SU-DHL-6 (cell line): ENCODE measurements around the gene BAX.
A peak's percentile ranks its signal among the peaks of the same experiment; 100 is the strongest.

Source experiments
- H2AFZ ChIP-seq: fragments of 200-600 bp; sonication (generic); 2 replicates; pipeline ENCODE4 v1.6.1; 2014; ENCODE audit warnings: low read depth, mild to moderate bottlenecking, moderate library complexity, mixed read lengths, antibody characterized with exemption, low read length; ENCODE audit not compliant: severe bottlenecking
- H3F3A ChIP-seq: fragments of 200-600 bp; shearing (Covaris generic); 2 replicates; pipeline ENCODE4 v1.6.0; 2016; ENCODE audit warnings: antibody characterized with exemption, mild to moderate bottlenecking; ENCODE audit not compliant: insufficient read depth
- H3K27ac ChIP-seq: fragments of 200-600 bp; sonication (generic); 2 replicates; pipeline ENCODE4 v1.5.1; 2016; ENCODE audit warnings: low read depth, mild to moderate bottlenecking, low read length, moderate library complexity, mixed read lengths
- H3K27me3 ChIP-seq: fragments of 200-600 bp; sonication (generic), shearing (Covaris generic); 2 replicates; pipeline ENCODE4 v1.6.0; 2014; ENCODE audit warnings: mild to moderate bottlenecking, low read length
- H3K36me3 ChIP-seq: fragments of 200-600 bp; sonication (generic); 2 replicates; pipeline ENCODE4 v1.6.1; 2014; ENCODE audit warnings: mild to moderate bottlenecking, low read length, mixed read lengths
- H3K4me2 ChIP-seq: fragments of 300-600, 200-600 bp; shearing (Covaris generic), sonication (generic); 2 replicates; pipeline ENCODE4 v1.6.0; 2014; ENCODE audit warnings: low read length, low read depth, mild to moderate bottlenecking; ENCODE audit not compliant: poor library complexity, severe bottlenecking
- H3K4me3 ChIP-seq: fragments of 200-600 bp; sonication (generic); 2 replicates; pipeline ENCODE4 v1.5.1; 2014; ENCODE audit warnings: antibody characterized with exemption, low read length, mild to moderate bottlenecking, mixed read lengths; ENCODE audit not compliant: insufficient read depth, poor library complexity, severe bottlenecking
- H3K79me2 ChIP-seq: fragments of 200-600 bp; sonication (generic); 2 replicates; pipeline ENCODE4 v1.6.1; 2014; ENCODE audit warnings: mild to moderate bottlenecking, low read length, moderate library complexity; ENCODE audit not compliant: insufficient read depth
- H3K9ac ChIP-seq: fragments of 200-600 bp; sonication (generic); 2 replicates; pipeline ENCODE4 v1.7.0; 2014; ENCODE audit warnings: mild to moderate bottlenecking, low read length
- H3K9me2 ChIP-seq: fragments of 200-600 bp; sonication (generic); replicated peaks from 2 replicates; pipeline ENCODE4 v1.6.1; 2014; ENCODE audit warnings: low read length; ENCODE audit not compliant: insufficient read depth
- H3K9me3 ChIP-seq: fragments of 200-600 bp; sonication (generic); 2 replicates; pipeline ENCODE4 v1.6.1; 2014; ENCODE audit warnings: low read length, mixed read lengths; ENCODE audit not compliant: insufficient read depth
- H4K20me1 ChIP-seq: fragments of 200-600 bp; sonication (generic); 2 replicates; pipeline ENCODE4 v1.6.1; 2014; ENCODE audit warnings: low read depth, mild to moderate bottlenecking, antibody characterized with exemption, low read length, moderate library complexity, mixed read lengths
- EZH2phosphoT487 ChIP-seq: fragments of 200-600 bp; sonication (generic), shearing (Covaris generic); conservative IDR thresholded peaks from 2 replicates; pipeline ENCODE4 v1.6.1; 2018; ENCODE audit warnings: mild to moderate bottlenecking, antibody characterized with exemption, low read length, moderate library complexity, mixed read lengths
- TF ChIP-seq, protein P1 (sequence below): fragments of 200-600 bp; sonication (generic); IDR thresholded peaks from one replicate; pipeline ENCODE4 v1.5.1; 2017; ENCODE audit warnings: antibody characterized with exemption, mild to moderate bottlenecking, low read length, moderate library complexity; ENCODE audit not compliant: insufficient read depth, poor library complexity, severe bottlenecking

Gene BAX

DNA sequence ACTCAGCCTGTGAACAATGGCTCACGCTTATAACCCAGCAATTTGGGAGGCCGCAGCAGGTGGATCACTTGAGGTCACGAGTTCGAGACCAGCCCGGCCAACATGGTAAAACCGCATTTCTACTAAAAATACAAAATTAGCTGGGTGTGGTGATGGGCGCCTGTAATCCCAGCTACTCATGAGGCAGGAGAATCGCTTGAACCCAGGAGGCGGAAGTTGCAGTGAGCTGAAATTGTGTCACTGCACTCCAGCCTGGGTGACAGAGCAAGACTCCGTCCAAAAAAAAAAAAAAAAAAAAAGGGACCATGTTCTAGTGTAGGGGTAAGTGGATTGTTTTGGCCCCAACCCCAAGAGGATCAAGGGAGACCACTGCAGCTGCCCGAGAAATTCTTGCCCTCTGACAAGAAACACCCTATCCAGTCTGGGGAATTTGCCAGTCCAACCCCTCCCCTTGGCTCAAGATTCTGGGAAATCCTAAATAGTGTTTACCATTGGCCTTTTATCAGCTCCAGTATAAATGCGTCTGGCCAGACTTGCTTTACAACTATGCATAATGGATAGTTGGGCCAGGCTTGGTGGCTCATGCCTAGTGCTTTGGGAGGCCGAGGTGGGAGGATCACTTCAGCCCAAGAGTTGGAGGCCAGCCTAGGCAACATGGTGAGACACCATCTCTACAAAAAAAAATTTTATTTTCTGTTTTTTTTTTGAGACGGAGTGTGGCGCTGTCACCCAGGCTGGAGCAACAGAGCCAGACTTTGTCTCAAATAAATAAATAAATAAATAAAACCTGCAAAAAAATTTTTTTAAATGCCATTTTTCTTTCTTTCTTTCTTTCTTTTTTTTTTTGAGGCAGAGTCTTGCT, 26.3 kb upstream of the BAX start:
- H3K9ac ChIP-seq: no peak overlapping the region
- H3K9me3 ChIP-seq: no peaks in the 10 kb centered on the region
- H3K36me3 ChIP-seq: no peaks in the 10 kb centered on the region
- no peaks in the 10 kb centered on the region for H3K27me3 ChIP-seq
- H2AFZ ChIP-seq: no peak overlapping the region
- H3K79me2 ChIP-seq: no peaks in the 10 kb centered on the region
- H3K4me2 ChIP-seq: no peak overlapping the region
- H3K27ac ChIP-seq: no peak overlapping the region
- TF ChIP-seq, protein P1, sequence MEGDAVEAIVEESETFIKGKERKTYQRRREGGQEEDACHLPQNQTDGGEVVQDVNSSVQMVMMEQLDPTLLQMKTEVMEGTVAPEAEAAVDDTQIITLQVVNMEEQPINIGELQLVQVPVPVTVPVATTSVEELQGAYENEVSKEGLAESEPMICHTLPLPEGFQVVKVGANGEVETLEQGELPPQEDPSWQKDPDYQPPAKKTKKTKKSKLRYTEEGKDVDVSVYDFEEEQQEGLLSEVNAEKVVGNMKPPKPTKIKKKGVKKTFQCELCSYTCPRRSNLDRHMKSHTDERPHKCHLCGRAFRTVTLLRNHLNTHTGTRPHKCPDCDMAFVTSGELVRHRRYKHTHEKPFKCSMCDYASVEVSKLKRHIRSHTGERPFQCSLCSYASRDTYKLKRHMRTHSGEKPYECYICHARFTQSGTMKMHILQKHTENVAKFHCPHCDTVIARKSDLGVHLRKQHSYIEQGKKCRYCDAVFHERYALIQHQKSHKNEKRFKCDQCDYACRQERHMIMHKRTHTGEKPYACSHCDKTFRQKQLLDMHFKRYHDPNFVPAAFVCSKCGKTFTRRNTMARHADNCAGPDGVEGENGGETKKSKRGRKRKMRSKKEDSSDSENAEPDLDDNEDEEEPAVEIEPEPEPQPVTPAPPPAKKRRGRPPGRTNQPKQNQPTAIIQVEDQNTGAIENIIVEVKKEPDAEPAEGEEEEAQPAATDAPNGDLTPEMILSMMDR: no peak
- TF ChIP-seq EZH2phosphoT487: no peak
- H3K9me2 ChIP-seq: no peaks in the 10 kb centered on the region
- H3F3A ChIP-seq: peaks cover 4% of the 10 kb centered on the region; the same call in 1 of the 2 replicates
- no peak overlapping the region for H3K4me3 ChIP-seq
- no peaks in the 10 kb centered on the region for H4K20me1 ChIP-seq

DNA sequence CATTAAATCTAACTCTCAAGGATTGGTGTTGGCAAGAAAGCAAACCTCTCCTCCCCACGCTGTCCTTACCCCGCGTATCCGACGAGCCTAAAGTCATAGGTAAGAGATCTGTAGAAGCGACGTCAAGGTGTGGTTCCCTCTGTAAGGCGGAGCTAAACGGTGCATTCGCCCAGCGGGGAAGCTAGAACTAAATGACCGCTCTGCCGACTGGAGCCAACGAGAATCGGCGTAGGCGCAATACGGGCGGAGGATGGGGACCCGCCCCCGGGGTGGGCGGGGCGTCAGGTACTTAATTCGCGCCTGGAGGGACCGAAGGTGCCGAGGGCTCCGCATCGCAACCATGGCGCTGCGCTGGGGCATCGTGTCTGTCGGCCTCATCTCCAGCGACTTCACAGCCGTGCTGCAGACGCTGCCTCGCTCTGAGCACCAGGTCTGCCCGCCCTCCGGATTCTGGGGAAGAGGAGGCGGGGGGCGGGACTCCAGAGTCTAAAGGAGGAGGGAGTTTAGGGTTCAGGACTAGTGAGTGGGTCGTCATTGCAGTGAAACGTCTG, 21.2 kb upstream of the BAX start, which contains the start of gene DHDH:
Gene DHDH (plus strand): TSS at position 318 of the 551 bp plus-strand sequence. CDS start 23 bp downstream, at position 341.
- Histone ChIP-seq H2AFZ (peak within 1 kb of the TSS; percentile 92), H3K9me3 (no peaks in the 10 kb centered on the region), H3K9me2 (no peaks in the 10 kb centered on the region), H3F3A (peaks cover 4% of the 10 kb centered on the region; the same call in 1 of the 2 replicates), H4K20me1 (no peaks in the 10 kb centered on the region), H3K9ac (peak within 1 kb of the TSS; percentile 50), H3K36me3 (no peaks in the 10 kb centered on the region), H3K27ac (no peak within 1 kb of the TSS), H3K79me2 (no peaks in the 10 kb centered on the region), H3K4me3 (peak within 1 kb of the TSS; percentile 58), H3K27me3 (no peaks in the 10 kb centered on the region), H3K4me2 (peak within 1 kb of the TSS; percentile 96)
- TF ChIP-seq EZH2phosphoT487: no peak
- TF ChIP-seq, protein P1: no peak

DNA sequence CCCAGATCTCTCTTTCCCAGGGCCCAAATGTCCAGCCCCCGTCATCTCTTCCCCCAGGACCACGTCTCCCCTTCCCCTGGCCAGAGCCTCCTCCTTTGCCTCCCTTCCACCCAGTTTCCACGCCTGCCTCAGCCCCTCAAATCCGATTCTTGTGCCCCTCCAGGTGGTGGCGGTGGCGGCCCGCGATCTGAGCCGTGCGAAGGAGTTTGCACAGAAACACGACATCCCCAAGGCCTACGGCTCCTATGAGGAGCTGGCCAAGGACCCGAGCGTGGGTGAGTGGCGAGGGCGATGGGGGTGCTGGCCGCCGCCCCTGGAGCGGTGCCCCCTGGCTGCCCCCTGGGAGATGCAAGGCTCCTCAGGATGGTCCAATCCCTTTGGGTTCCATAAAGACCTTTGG, 19.8 kb upstream of the BAX start:
- H3K27ac ChIP-seq: no peak overlapping the region
- H3K4me3 ChIP-seq: no peak overlapping the region
- H3K27me3 ChIP-seq: no peaks in the 10 kb centered on the region
- no peak overlapping the region for H3K4me2 ChIP-seq
- no peak overlapping the region for H2AFZ ChIP-seq
- no peaks in the 10 kb centered on the region for H4K20me1 ChIP-seq
- H3K9me2 ChIP-seq: no peaks in the 10 kb centered on the region
- H3K36me3 ChIP-seq: no peaks in the 10 kb centered on the region
- no peaks in the 10 kb centered on the region for H3K79me2 ChIP-seq
- peaks cover 4% of the 10 kb centered on the region; the same call in 1 of the 2 replicates for H3F3A ChIP-seq
- no peaks in the 10 kb centered on the region for H3K9me3 ChIP-seq
- TF ChIP-seq, protein P1: no peak
- TF ChIP-seq EZH2phosphoT487: no peak
- H3K9ac ChIP-seq: no peak overlapping the region
